PC-9 (cell line): ENCODE data around the gene NPHP4. TPM values are rescaled to one million over a fixed set of nuclear protein-coding genes. Genes with fewer than 3 reads are reported as not detected.

Experiments
- BruUV-seq: library from RNA; stranded (reverse); fragments of 400-500 nt; replicated peaks from 2 replicates; lab custom pipeline; 2021; lab: Mats Ljungman, UMichigan
- CTCF ChIA-PET: fragments of 300-600 bp; sonication (Branson Sonifier 250); formaldehyde crosslinking; loops from one replicate; lab custom pipeline; 2022; ENCODE audit warnings: antibody characterized with exemption; lab: Charles Lee
- POLR2A ChIA-PET: fragments of 300-600 bp; sonication (Branson Sonifier 250); formaldehyde crosslinking; loops from one replicate; lab custom pipeline; 2022; ENCODE audit warnings: antibody characterized with exemption; ENCODE audit not compliant: unreplicated experiment; lab: Charles Lee
- DNase-seq, 2 experiments: peaks; one replicate each; pipeline versions ENCODE4 v3.0.0 to v3.0.0-alpha.2; 2015 to 2022; ENCODE audit warnings: mixed read lengths in 1 of 2
- H2AFZ ChIP-seq: fragments of 200-600 bp; sonication (generic); 2 replicates; pipeline ENCODE4 v1.8.1; 2017; ENCODE audit warnings: antibody characterized with exemption
- H3F3A ChIP-seq: fragments of 200-600 bp; sonication (generic); 2 replicates; pipeline ENCODE4 v1.8.1; 2017; ENCODE audit warnings: antibody characterized with exemption, mild to moderate bottlenecking, low read depth; ENCODE audit not compliant: insufficient read depth
- H3K27ac ChIP-seq: fragments of 200-600 bp; sonication (generic); 2 replicates; pipeline ENCODE4 v1.6.1; 2016; ENCODE audit warnings: mixed run types
- H3K27me3 ChIP-seq: fragments of 200-600 bp; sonication (generic); 2 replicates; pipeline ENCODE4 v1.6.1; 2016; ENCODE audit warnings: low read depth, mixed run types; ENCODE audit not compliant: insufficient read depth
- H3K36me3 ChIP-seq: fragments of 200-600 bp; sonication (generic); 2 replicates; pipeline ENCODE4 v1.6.1; 2016; ENCODE audit warnings: low read depth, mixed run types
- H3K4me1 ChIP-seq: fragments of 200-600 bp; sonication (generic); replicated peaks from 2 replicates; pipeline ENCODE4 v1.6.1; 2016; ENCODE audit warnings: mixed run types; ENCODE audit not compliant: insufficient read depth
- H3K4me2 ChIP-seq: fragments of 200-600 bp; sonication (generic); 2 replicates; pipeline ENCODE4 v1.6.1; 2017; ENCODE audit warnings: mixed run types
- H3K4me3 ChIP-seq: fragments of 200-600 bp; sonication (generic); 2 replicates; pipeline ENCODE4 v1.6.1; 2016; ENCODE audit warnings: mixed run types
- H3K79me2 ChIP-seq: fragments of 200-600 bp; sonication (generic); 2 replicates; pipeline ENCODE4 v1.6.1; 2017; ENCODE audit warnings: low read depth, mixed run types
- H3K9me2 ChIP-seq: fragments of 200-600 bp; sonication (generic); 2 replicates; pipeline ENCODE4 v1.8.1; 2017; ENCODE audit warnings: mild to moderate bottlenecking; ENCODE audit not compliant: insufficient read depth
- H3K9me3 ChIP-seq: fragments of 200-600 bp; sonication (generic); 2 replicates; pipeline ENCODE4 v1.8.1; 2016; ENCODE audit warnings: low read depth; ENCODE audit not compliant: insufficient read depth
- H4K20me1 ChIP-seq: fragments of 200-600 bp; sonication (generic); 2 replicates; pipeline ENCODE4 v1.8.1; 2017; ENCODE audit not compliant: insufficient read depth
- EZH2 ChIP-seq: fragments of 200-600 bp; sonication (generic); IDR thresholded peaks from 2 replicates; pipeline ENCODE4 v1.8.0; 2017; ENCODE audit warnings: antibody characterized with exemption, low read depth
- intact Hi-C: fragments of 100-400 bp; cut with micrococcal nuclease; formaldehyde crosslinking; loops from one replicate; pipeline ENCODE4 v1.10.0; 2022; ENCODE audit not compliant: unreplicated experiment
- total RNA-seq: library from RNA; stranded (reverse); gene quantifications from 2 replicates; pipeline ENCODE4 v1.2.3, GENCODE V29; 2021
- TF ChIP-seq, protein P1 (sequence below): fragments of 200-600 bp; sonication (generic); conservative IDR thresholded peaks from 2 replicates; pipeline ENCODE4 v1.6.1; 2017; ENCODE audit warnings: mixed run types, antibody characterized with exemption, mild to moderate bottlenecking, moderate library complexity

The NPHP4 gene
- total RNA-seq, 1 experiment from 2014 or later, result 17.9 TPM

DNA sequence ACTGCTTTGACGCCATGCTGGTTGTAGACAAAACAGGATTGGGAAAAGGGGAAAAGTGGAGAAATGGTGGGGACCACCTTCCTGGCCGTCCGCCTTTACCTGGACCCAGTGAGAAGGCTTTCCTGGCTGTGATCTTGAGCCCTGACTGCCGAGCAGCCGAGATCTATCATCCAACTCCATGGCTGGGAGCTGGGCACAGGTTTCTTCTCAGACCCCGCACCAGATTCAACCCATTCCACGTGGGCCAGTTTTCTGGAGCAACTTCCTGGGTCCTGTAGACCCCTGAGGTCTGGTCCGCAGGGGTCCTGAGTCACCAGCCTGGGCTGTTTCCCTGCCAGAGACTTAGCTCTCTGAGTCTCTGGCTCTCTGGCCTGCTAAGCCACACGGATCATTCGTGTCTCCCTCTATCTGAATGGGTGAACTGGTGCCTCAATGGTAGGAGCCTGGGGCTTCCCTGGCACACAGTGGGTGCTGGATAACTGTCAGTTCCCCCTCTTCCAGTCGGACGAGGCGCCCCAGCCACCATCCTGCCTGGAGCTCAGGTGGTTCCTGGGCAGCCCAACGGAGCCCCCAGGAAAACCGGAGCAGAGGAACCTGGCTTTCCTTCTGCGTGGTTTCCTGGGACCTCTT, 4.5 kb upstream of the NPHP4 start:
- Histone ChIP-seq H3K4me2 (no peak overlapping the region), H3K27ac (no peak overlapping the region), H3F3A (no peaks in the 10 kb centered on the region), H3K79me2 (no peaks in the 10 kb centered on the region), H3K9me3 (no peaks in the 10 kb centered on the region), H4K20me1 (no peaks in the 10 kb centered on the region), H3K9me2 (no peaks in the 10 kb centered on the region), H3K4me1 (no peaks in the 10 kb centered on the region), H3K36me3 (no peaks in the 10 kb centered on the region), H2AFZ (no peak overlapping the region), H3K27me3 (no peaks in the 10 kb centered on the region), H3K4me3 (no peak overlapping the region)
- no TSS peak for BruUV-seq
- ChIA-PET CTCF (no interaction called here), POLR2A (no interaction called here)
- no peak for TF ChIP-seq EZH2
- no peak for DNase-seq
- intact Hi-C loops, result no loop called here

DNA sequence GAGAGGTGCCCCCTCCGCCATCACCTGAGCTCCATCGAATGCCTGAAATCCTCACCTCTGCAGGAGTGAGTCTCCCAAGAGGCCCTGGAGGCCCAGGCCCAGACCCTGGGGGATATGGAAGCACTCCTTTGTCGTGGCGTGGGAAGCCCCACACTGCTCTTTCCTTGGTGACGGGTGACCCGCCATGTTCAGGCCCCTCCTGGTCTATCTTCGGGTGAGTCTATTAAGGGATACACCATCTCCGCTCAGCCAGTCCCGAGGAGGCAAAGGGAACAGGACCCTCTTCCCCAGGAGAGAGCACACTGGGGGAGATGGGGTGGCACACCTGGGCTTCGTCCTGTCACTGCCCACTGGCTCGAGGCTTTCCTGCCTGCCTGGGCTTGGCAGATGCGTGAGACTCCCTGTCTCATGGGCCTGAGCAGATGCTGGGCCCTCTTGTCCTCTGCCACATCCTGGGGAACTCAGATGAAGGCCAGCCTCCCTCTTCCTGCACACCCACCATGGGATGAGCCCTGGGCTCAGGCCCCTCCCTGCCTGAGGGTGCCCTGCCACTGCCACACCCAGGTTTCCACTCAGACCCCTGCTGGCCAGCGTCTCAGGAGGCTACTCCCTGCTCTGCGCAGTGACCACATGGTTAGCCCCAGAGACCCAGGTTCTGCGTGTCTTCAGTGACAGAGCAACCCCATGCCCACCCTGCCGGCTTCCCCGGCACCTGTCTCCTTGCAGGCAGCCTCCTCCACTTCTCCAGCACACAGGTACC, 3.8 kb upstream of the NPHP4 start:
- ChIA-PET CTCF (no interaction called here), POLR2A (no interaction called here)
- no peak for DNase-seq
- Histone ChIP-seq H3F3A (no peaks in the 10 kb centered on the region), H3K4me3 (no peak overlapping the region), H4K20me1 (no peaks in the 10 kb centered on the region), H3K9me3 (no peaks in the 10 kb centered on the region), H3K36me3 (no peaks in the 10 kb centered on the region), H3K27ac (no peak overlapping the region), H3K9me2 (no peaks in the 10 kb centered on the region), H3K27me3 (no peaks in the 10 kb centered on the region), H3K79me2 (peaks cover 4% of the 10 kb centered on the region; the same call in 1 of the 2 replicates), H3K4me2 (no peak overlapping the region), H2AFZ (no peak overlapping the region), H3K4me1 (0 out of 2 replicates have a peak, but pooled peaks cover 1% of the 10 kb centered on the region)
- intact Hi-C loops, result no loop called here
- BruUV-seq, result no TSS peak
- TF ChIP-seq, protein P1, sequence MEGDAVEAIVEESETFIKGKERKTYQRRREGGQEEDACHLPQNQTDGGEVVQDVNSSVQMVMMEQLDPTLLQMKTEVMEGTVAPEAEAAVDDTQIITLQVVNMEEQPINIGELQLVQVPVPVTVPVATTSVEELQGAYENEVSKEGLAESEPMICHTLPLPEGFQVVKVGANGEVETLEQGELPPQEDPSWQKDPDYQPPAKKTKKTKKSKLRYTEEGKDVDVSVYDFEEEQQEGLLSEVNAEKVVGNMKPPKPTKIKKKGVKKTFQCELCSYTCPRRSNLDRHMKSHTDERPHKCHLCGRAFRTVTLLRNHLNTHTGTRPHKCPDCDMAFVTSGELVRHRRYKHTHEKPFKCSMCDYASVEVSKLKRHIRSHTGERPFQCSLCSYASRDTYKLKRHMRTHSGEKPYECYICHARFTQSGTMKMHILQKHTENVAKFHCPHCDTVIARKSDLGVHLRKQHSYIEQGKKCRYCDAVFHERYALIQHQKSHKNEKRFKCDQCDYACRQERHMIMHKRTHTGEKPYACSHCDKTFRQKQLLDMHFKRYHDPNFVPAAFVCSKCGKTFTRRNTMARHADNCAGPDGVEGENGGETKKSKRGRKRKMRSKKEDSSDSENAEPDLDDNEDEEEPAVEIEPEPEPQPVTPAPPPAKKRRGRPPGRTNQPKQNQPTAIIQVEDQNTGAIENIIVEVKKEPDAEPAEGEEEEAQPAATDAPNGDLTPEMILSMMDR, result no peak
- TF ChIP-seq EZH2, result no peak

DNA sequence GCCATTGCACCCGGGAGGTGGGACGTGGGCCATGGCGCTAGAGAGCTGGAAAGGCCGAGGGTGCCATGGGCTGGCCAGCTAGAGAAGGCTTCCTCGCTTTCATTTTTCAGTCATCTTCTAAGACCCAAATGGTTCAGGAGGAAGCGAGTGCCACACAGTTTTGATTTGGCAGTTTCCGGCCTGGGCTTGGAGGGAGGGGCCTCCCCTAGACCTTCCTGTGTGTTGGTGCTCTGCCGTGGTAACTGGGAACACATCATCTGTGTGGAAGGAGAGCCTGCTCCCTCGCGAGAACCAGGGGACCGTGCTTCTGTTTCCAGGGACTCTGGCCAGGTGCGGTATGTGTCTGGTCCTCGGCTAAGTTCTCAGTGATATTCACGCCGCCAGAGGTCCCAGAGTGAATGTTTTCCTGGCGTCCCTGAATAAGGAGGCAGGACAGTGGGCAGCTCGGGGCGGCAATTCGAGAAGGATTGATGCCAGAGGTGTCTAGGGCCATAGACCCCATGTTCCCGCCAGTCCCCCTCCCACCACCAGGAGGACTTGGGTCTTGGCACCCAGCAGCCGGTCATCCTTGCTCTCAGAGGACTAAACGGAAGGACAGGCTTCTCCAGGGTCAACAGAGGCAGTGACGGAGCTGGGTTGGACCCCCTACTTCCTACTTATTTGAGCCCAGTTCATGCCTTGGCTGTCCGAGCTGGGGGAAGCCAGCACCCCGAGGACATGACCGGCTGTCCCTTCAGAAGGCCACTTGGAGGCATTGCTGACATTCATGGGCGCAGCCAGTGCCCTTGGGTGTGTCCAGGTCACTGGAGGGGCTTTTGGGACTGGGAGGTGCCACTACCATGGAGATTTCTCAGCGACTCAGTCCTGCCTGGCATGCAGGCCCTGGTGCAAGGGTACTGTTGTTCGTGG, 2.7 kb upstream of the NPHP4 start:
- no peaks in the 10 kb centered on the region for H3F3A ChIP-seq
- BruUV-seq, result no TSS peak
- no peaks in the 10 kb centered on the region for H3K9me3 ChIP-seq
- TF ChIP-seq, protein P1, result no peak
- no peak for TF ChIP-seq EZH2
- H2AFZ ChIP-seq, result no peak overlapping the region
- no peak overlapping the region for H3K4me2 ChIP-seq
- H3K36me3 ChIP-seq, result no peaks in the 10 kb centered on the region
- no peak overlapping the region for H3K27ac ChIP-seq
- no peak for DNase-seq
- ChIA-PET CTCF (no interaction called here), POLR2A (no interaction called here)
- H3K9me2 ChIP-seq, result no peaks in the 10 kb centered on the region
- H4K20me1 ChIP-seq, result no peaks in the 10 kb centered on the region
- intact Hi-C loops, result loop anchor here (5.0 kb wide), 1 partner anchor 242 kb away; the partner anchor contains the start of gene ICMT
- H3K27me3 ChIP-seq, result no peaks in the 10 kb centered on the region
- no peak overlapping the region for H3K4me3 ChIP-seq
- 0 out of 2 replicates have a peak, but pooled peaks cover 4% of the 10 kb centered on the region for H3K4me1 ChIP-seq
- peaks cover 8% of the 10 kb centered on the region; the same call in 1 of the 2 replicates for H3K79me2 ChIP-seq
